Progenitor cell of endocrine pancreas (in vitro differentiated cells): Measurements from ENCODE around the gene SERTAD2. TPM values are rescaled to one million over a fixed set of nuclear protein-coding genes. Genes with fewer than 3 reads are reported as not detected.

ENCODE experiments used
- DNase-seq: peaks from one replicate; pipeline ENCODE4 v3.0.0; 2021; ENCODE audit warnings: low spot score; ENCODE audit not compliant: unreplicated experiment
- H3K27ac Mint-ChIP-seq: 2 replicates; pipeline ENCODE4 v1.8.0; 2021; ENCODE audit warnings: mild to moderate bottlenecking, moderate library complexity, mixed read lengths
- H3K27me3 Mint-ChIP-seq: 2 replicates; pipeline ENCODE4 v1.8.0; 2021; ENCODE audit warnings: mixed read lengths
- H3K36me3 Mint-ChIP-seq: 2 replicates; pipeline ENCODE4 v1.8.0; 2022; ENCODE audit warnings: mixed read lengths; ENCODE audit not compliant: insufficient read depth
- H3K4me1 Mint-ChIP-seq: 2 replicates; pipeline ENCODE4 v1.8.0; 2021; ENCODE audit warnings: low read depth, mixed read lengths
- H3K4me3 Mint-ChIP-seq: 2 replicates; pipeline ENCODE4 v1.8.0; 2021; ENCODE audit warnings: low read depth, mild to moderate bottlenecking, moderate library complexity, mixed read lengths
- H3K9me3 Mint-ChIP-seq: 2 replicates; pipeline ENCODE4 v1.8.0; 2021; ENCODE audit warnings: low read depth, mixed read lengths
- CTCF ChIP-seq: fragments of 200-600 bp; sonication (generic); IDR thresholded peaks from one replicate; pipeline ENCODE4 v1.5.0; 2021; ENCODE audit warnings: antibody characterized with exemption, mild to moderate bottlenecking; ENCODE audit not compliant: unreplicated experiment
- total RNA-seq: library from RNA; stranded (reverse); gene quantifications from 2 replicates; pipeline ENCODE4 v1.2.1, GENCODE V29; 2021

SERTAD2 gene
- total RNA-seq, 1 donor from 2014 or later, result 19.0 TPM

GRCh38 chr2:64599469-64599868 is 54.2 kb downstream of the SERTAD2 start:
- TF ChIP-seq CTCF, result no peak
- no peak for DNase-seq
- Mint-ChIP-seq H3K4me1 (peaks cover 7% of the 10 kb centered on the region), H3K4me3 (no peak overlapping the region), H3K36me3 (no peaks in the 10 kb centered on the region), H3K27me3 (peaks cover 7% of the 10 kb centered on the region), H3K27ac (no peak overlapping the region), H3K9me3 (peaks cover under 1% of the 10 kb centered on the region)

GRCh38 chr2:64598226-64598625 is 55.5 kb downstream of the SERTAD2 start:
- no peak overlapping the region for H3K27ac Mint-ChIP-seq
- H3K36me3 Mint-ChIP-seq, result no peaks in the 10 kb centered on the region
- no peak for DNase-seq
- no peak overlapping the region for H3K4me3 Mint-ChIP-seq
- H3K27me3 Mint-ChIP-seq, result peaks cover 7% of the 10 kb centered on the region
- H3K9me3 Mint-ChIP-seq, result no peaks in the 10 kb centered on the region
- no peak for TF ChIP-seq CTCF
- H3K4me1 Mint-ChIP-seq, result peaks cover 7% of the 10 kb centered on the region

GRCh38 chr2:64595397-64596176 is 58.1 kb downstream of the SERTAD2 start:
- no peak overlapping the region for H3K27ac Mint-ChIP-seq
- DNase-seq, result no peak
- TF ChIP-seq CTCF, result peak; percentile 31
- H3K27me3 Mint-ChIP-seq, result peaks cover 7% of the 10 kb centered on the region
- peaks cover 5% of the 10 kb centered on the region for H3K36me3 Mint-ChIP-seq
- no peaks in the 10 kb centered on the region for H3K9me3 Mint-ChIP-seq
- no peaks in the 10 kb centered on the region for H3K4me1 Mint-ChIP-seq
- H3K4me3 Mint-ChIP-seq, result no peak overlapping the region

GRCh38 chr2:64594226-64594989 is 59.3 kb downstream of the SERTAD2 start:
- H3K4me1 Mint-ChIP-seq, result no peaks in the 10 kb centered on the region
- H3K9me3 Mint-ChIP-seq, result no peaks in the 10 kb centered on the region
- H3K4me3 Mint-ChIP-seq, result no peak overlapping the region
- H3K27me3 Mint-ChIP-seq, result peaks cover 7% of the 10 kb centered on the region
- no peak overlapping the region for H3K27ac Mint-ChIP-seq
- TF ChIP-seq CTCF, result no peak
- DNase-seq, result no peak
- peaks cover 5% of the 10 kb centered on the region for H3K36me3 Mint-ChIP-seq

GRCh38 chr2:64593035-64593655 is 60.6 kb downstream of the SERTAD2 start:
- Mint-ChIP-seq H3K4me1 (no peaks in the 10 kb centered on the region), H3K27me3 (no peaks in the 10 kb centered on the region), H3K27ac (no peak overlapping the region), H3K9me3 (no peaks in the 10 kb centered on the region), H3K36me3 (peaks cover 5% of the 10 kb centered on the region), H3K4me3 (no peak overlapping the region)
- no peak for TF ChIP-seq CTCF
- DNase-seq, result no peak
